GM18867 (cell line): ENCODE results near the gene ZNF804A.
"Not testable (repeated sequence)": the region's sequence is repeated elsewhere in the genome, so short reads cannot be mapped to it uniquely, and the experiment has no call there.

Experiments
- ATAC-seq: cut with Tn5 transposase; IDR thresholded peaks from one replicate; pipeline ENCODE4 v1.9.1; 2021; ENCODE audit warnings: mild to moderate bottlenecking, moderate library complexity; ENCODE audit not compliant: unreplicated experiment

The ZNF804A gene

DNA sequence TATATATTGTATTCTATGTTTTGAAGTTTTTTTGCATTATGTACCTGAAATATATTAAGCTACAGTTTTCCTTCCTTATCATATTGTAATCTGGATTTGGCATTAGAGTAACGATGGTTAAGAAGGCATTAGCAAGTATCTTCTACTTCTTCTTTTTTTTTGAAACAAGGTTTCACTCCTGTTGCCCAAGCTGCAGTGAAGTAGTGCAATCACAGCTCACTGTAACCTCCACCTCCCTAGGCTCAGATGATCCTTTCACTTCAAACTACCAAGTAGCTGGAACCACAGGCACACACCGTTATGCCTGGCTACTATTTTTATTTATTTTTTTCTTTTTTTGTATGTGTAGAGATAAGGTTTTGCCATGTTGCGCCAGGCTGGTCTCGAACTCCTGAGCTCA is 201.1 kb downstream of the ZNF804A start:
- ATAC-seq: peak; percentile 61

DNA sequence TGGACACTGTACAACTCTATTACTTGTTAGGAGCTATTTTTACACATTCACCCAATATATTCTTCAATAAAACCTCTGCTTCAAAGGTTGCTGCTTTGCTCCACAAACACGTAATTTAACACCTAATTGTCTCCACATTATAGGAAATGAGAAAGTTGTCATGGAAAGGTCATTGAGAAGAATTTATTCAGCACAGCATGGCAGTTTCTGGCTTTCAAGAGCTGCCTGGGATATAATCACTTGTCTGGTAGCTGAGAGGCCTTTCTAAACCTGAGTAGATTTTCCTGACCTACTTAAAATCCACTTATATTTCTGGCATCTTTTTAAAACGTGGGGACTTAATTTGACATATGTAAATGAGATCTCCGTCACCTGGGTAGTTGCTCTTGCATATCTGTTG is 216.1 kb downstream of the ZNF804A start:
- ATAC-seq: no peak

DNA sequence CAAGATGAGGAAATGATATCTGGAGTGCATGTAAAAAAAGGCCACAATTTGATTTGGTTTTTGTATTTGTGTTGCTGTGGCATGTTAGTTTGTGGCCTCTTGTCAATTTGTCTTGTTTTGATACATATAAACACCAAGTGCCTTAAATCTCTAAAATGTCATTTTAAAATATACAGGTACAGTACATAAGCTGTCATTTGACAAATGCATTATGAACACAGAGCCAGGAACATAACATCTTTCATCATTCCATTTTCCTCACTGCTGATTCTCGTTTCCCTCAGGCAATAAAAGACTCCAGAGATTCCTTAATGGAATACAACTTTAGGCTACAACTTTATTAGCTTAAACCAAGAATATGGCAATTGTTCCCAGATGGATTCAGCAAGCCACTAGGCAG is 217.5 kb downstream of the ZNF804A start:
- no peak for ATAC-seq

DNA sequence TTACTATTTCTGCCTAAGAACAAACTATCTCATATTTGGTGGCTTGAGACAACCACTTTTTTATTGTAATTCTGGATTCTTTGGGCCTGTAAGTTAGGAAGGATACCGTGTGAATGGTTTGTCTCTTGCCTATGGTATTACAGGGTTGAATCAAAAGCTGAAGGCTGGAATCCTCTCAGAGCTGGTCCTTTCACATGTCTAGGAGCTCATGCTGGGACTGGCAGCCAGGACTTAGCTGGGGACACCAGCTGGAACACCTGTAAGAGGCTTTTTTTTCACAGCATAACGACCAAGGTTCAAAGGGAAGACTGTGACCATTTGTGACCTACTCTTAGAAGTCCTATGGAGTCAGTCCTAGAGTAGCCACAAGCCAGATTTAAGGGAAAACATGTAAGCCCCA is 226.3 kb downstream of the ZNF804A start:
- no peak for ATAC-seq

DNA sequence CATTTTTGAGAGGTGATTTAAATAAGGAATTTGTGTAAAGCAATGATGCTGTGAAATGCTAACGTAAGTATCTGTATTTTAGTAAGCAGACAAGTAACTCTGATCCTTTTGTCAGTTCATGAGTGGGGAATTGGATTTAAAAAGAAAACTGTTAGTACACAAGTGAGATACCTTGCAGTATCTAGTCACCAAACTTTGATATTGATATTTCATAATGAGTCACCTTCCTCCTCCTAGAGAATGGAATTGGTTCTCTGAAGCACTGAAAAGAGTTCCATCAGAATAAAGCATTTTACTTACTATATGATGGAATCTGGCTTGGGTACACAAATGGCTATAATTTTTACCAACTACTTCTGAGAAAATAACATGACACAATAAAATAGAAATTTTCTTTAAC is 232.2 kb downstream of the ZNF804A start:
- no peak for ATAC-seq

DNA sequence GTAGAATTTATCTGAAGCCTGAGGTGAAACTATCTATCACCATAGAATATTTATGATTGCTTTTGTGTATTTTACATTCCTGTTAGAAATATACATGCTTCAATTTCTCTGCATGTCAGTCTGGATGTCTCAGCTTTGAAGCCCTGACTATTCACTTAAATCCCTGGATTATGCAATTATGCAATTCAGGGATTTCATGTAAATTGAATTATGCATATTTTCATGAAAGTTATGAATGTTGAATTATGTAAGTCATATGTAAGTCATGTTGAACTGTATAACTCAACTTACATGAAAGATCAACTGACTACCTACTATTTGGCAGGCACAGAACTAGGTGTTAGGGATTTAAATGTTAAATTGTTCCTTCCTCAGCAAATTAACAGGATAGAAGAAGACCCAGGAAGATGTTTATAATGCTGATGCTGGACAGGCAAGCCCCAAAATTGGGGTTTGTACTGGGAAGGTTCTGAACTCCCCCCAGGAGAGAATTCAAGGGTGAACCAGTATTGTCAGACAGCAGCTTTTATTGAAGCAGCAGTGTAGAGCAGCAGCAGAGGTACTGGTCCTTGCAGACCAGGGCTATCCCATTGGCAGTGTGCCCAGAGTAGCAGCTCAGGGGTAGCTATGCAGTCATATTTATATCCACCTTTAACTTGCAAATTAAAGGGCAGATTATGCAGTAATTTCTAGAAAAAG is 236.5 kb downstream of the ZNF804A start:
- ATAC-seq: no peak

- ATAC-seq: no peak
Observed at GRCh38 chr2:184835398-184835715, 237.0 kb downstream of the ZNF804A start.

DNA sequence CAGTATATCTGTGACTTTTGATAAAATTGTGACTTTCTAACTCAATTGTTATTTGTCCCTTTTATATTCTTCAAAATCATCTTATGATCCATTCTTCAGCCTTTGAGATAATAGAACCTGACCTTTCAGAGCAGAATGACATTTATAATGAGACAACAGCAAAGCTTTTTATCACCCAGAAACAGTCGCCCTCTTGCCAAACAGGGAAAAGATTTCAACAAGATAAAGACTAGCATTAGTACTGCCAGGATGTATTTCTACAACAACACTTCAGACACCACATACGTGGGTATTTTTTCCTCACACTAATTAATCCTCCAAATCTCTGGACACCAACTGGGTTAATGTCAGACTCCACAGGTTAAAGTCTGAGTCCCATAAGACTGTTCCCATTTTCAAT is 249.0 kb downstream of the ZNF804A start:
- no peak for ATAC-seq

GRCh38 chr2:184849516-184849915 is 251.2 kb downstream of the ZNF804A start:
- no peak for ATAC-seq

DNA sequence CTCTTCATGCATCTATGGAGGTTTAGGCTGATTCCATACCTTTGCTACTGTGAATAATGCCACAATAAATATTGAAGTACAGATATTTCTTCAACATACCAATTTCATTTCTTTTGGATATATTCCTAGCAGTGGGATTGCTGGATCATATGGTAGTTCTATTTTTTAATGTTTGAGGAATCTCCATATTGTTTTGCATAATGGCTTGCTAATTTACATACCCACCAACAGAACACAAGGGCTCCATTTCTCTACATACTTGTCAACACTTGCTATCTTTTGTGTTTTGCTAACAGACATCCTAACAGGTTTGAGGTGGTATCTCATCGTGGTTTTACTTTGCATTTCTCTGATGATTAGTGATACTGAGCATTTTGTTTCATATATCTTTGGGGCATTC is 253.2 kb downstream of the ZNF804A start:
- ATAC-seq: no peak

- ATAC-seq: no peak
Observed at GRCh38 chr2:184859187-184859586, 260.9 kb downstream of the ZNF804A start.

GRCh38 chr2:184860744-184861143 is 262.4 kb downstream of the ZNF804A start:
- no peak for ATAC-seq

- ATAC-seq: no peak
Observed at GRCh38 chr2:184875212-184875611, 276.9 kb downstream of the ZNF804A start.

GRCh38 chr2:184875911-184876310 is 277.6 kb downstream of the ZNF804A start:
- ATAC-seq: no peak

DNA sequence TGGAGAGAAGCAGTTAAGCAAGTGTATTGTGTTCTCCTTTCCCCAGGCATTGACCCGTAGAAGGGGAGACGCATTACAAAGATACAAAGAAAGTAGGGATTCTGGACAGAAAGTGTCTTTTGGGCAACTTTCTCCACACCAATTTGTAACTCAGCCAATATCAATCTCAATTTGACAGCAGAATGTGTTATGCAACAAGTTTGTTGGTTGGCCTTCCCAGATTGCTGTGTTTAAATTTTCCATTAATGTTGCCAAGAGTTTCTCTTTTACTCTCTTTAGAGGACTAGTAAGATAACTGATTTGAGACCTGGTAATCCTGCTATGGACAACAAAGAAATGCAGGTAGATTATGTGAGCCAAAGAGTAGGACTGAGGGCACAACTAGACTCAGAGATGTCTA is 279.6 kb downstream of the ZNF804A start:
- no peak for ATAC-seq

DNA sequence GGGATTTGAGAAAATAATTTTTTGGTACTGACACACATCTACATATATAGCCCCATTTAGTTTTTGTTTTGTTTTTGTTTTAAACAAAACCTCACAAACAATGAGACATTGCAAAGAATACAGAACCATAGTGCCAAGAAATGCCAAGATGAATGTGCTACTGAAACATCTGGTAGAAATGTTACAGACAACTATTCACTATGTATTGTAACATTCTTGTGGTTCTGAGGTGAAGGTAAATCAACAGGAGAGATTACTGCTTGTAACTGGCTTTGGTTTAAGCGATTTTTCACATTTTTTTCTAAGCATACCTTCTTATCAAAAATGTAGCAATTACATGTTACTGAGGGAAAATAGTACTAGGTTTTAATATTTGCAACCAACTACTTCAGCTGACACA is 281.3 kb downstream of the ZNF804A start:
- no peak for ATAC-seq

DNA sequence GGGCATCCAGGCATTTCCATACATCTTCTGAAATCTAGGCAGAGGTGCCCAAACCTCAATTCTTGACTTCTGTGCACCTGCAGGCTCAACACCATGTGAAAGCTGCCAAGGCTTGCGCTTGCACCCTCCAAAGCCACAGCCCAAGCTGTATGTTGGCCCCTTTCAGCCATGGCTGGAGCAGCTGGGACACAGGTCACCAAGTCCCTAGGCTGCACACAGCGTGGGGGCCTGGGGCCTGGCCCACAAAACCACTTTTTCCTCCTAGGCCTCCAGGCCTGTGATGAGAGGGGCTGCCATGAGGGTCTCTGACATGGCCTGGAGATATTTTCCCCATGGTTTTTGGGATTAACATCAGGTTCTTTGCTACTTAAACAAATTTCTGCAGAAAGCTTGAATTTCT is 288.3 kb downstream of the ZNF804A start:
- ATAC-seq: not testable (repeated sequence)

- ATAC-seq: peak; percentile 88
Observed at GRCh38 chr2:184890311-184890710, 292.0 kb downstream of the ZNF804A start.

- ATAC-seq: no peak
Observed at GRCh38 chr2:184904991-184905390, 306.7 kb downstream of the ZNF804A start.

DNA sequence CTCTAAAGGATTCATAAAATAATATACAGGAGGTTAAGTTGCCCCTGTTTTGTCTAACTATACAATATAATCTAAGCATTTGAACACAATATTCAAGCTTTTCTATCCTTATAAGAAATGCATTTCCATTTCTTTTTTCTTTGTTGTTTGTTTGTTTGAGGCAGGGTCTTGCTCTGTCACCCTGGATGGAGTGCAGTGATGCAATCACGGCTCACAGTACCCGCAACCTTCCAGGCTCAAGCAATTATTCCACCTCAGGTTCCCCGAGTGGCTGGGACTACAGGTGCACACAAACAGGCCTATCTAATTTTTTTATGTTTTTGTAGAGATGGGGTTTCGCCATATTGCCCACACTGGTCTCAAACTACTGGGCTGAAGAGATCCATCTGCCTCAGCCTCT is 307.8 kb downstream of the ZNF804A start:
- no peak for ATAC-seq

DNA sequence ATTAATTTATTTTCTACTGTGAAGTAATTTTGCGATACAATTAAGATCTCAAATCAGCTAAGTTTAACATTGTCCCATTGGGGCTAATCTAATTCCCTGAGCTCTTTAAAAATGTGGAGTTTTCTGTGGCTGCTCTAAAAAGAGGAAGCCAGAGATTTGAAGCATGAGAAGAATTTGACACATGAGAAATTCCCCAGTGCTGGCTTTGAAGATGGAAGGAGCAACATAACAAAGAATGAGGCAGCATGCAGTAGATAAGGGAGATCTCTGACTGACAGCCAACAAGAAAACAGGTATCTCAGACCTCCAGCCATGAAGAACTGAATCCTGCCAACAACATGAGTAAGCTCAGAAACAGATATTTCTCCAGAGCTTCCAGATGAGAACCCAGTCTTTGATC is 308.4 kb downstream of the ZNF804A start:
- ATAC-seq: no peak

DNA sequence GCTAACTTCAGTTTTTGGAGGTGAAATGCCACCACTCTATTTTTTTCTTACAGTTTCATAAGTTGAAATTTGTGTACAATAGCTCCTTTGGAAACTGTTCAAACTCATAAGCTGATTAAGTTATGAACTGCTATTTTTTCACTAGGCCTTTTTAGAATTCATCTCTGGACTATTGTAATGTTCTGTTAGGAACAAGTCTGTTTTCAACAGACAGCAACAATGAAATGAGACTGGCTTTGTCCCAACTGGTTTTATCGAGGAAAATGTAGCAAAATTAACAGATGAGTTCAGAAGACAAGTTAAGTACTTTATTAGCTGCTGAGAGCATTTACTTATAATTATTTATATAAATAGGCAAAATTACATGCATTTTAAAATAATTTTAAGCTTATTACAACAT is 310.6 kb downstream of the ZNF804A start:
- no peak for ATAC-seq

DNA sequence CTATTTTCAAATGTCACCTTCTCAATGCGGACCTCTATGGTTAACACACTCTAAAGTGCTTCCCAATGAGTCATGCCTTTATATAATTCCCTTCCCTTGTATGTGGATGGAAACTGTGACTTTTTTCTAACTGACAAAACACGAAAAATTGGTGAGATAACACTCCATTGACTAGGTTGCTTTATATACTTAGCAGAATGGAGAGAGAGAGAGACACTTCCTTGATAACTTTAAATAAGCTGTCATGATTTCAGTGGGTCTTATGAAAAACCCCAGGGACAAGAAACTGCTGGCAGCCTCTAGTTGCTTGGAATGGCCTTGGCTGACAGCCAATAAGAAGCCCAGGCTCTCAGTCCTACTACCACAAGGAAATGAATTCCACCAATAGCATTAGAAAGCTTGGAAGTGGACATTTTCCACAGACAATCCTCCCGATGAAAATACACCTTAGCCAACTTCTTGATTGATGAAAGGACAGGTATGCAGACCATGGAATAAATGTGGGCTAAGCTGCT is 322.2 kb downstream of the ZNF804A start:
- ATAC-seq: no peak
